CD14-positive monocyte (primary cell): ENCODE measurements around the gene GAN. TPM values are rescaled to one million over a fixed set of nuclear protein-coding genes. Genes with fewer than 3 reads are reported as not detected.
"Not testable (repeated sequence)": the region's sequence is repeated elsewhere in the genome, so short reads cannot be mapped to it uniquely, and the experiment has no call there.

Source experiments
- DNase-seq, 3 donors: peaks; one replicate each; pipeline ENCODE4 v3.0.0-alpha.2; 2011 to 2022
- H2AFZ ChIP-seq: 2 replicates; pipeline ENCODE4 v1.6.0; 2012; ENCODE audit warnings: mild to moderate bottlenecking, low read depth, low read length, inconsistent platforms; ENCODE audit not compliant: insufficient read depth, poor library complexity, severe bottlenecking
- H3K27ac ChIP-seq, 2 donors: 1 replicate in 1 of 2; 2 replicates in 1 of 2; pipeline ENCODE4 v1.5.1; 2012 to 2013; ENCODE audit warnings: low read length in 2 of 2, control low read depth in 1 of 2, inconsistent platforms in 1 of 2, low read depth in 1 of 2, mild to moderate bottlenecking in 1 of 2
- H3K27me3 ChIP-seq, 2 donors: one replicate each; pipeline versions ENCODE4 v1.6.0 to v1.6.1; 2011 to 2013; ENCODE audit warnings: low read length in 2 of 2; ENCODE audit not compliant: control insufficient read depth in 2 of 2, insufficient read depth in 2 of 2
- H3K36me3 ChIP-seq, 2 donors: replicated peaks in 1 of 2; 1 replicate in 1 of 2; 2 replicates in 1 of 2; pipeline versions ENCODE4 v1.5.1 to v1.6.1; 2012 to 2013; ENCODE audit warnings: low read length in 2 of 2, control low read depth in 1 of 2, inconsistent platforms in 1 of 2, mild to moderate bottlenecking in 1 of 2; ENCODE audit not compliant: insufficient read depth in 2 of 2, control insufficient read depth in 1 of 2
- H3K4me1 ChIP-seq, 2 donors: 1 replicate in 1 of 2; 2 replicates in 1 of 2; pipeline versions ENCODE4 v1.5.1 to v1.6.1; 2012 to 2013; ENCODE audit warnings: low read length in 2 of 2, control low read depth in 1 of 2, inconsistent platforms in 1 of 2, mild to moderate bottlenecking in 1 of 2, moderate library complexity in 1 of 2; ENCODE audit not compliant: insufficient read depth in 2 of 2, control insufficient read depth in 1 of 2
- H3K4me2 ChIP-seq: replicated peaks from 2 replicates; pipeline ENCODE3; 2012; ENCODE audit warnings: low read length, moderate library complexity, mild to moderate bottlenecking; ENCODE audit not compliant: poor library complexity, severe bottlenecking; ENCODE audit errors: extremely low read depth
- H3K4me3 ChIP-seq, 3 experiments: fragments of 200-600 bp in 1 of 3; sonication (generic) in 1 of 3; replicated peaks in 1 of 3; 1 replicate in 2 of 3; 2 replicates in 1 of 3; pipeline ENCODE4 v1.5.1; 2011 to 2013; ENCODE audit warnings: low read length in 3 of 3, mild to moderate bottlenecking in 3 of 3, control low read depth in 2 of 3, low read depth in 2 of 3, inconsistent platforms in 1 of 3, moderate library complexity in 1 of 3
- H3K79me2 ChIP-seq: 2 replicates; pipeline ENCODE4 v1.6.0; 2012; ENCODE audit warnings: mild to moderate bottlenecking, control low read depth, inconsistent platforms, low read length, moderate library complexity; ENCODE audit not compliant: insufficient read depth
- H3K9ac ChIP-seq: 2 replicates; pipeline ENCODE4 v1.6.0; 2017; ENCODE audit warnings: low read length, mild to moderate bottlenecking; ENCODE audit not compliant: insufficient read depth, poor library complexity, severe bottlenecking
- H3K9me3 ChIP-seq, 2 donors: replicated peaks in 1 of 2; 1 replicate in 1 of 2; 2 replicates in 1 of 2; pipeline versions ENCODE4 v1.5.1 to v1.6.1; 2012 to 2013; ENCODE audit warnings: low read length in 2 of 2, control low read depth in 1 of 2; ENCODE audit not compliant: control insufficient read depth in 1 of 2, insufficient read depth in 1 of 2
- H4K20me1 ChIP-seq: 2 replicates; pipeline ENCODE4 v1.6.0; 2012; ENCODE audit warnings: mild to moderate bottlenecking, low read length, control low read depth, moderate library complexity; ENCODE audit not compliant: insufficient read depth
- H3K27ac Mint-ChIP-seq, 7 donors: one replicate each; pipeline ENCODE4 v1.8.0; 2020; ENCODE audit warnings: mild to moderate bottlenecking in 7 of 7, mixed read lengths in 7 of 7, moderate library complexity in 6 of 7, inconsistent platforms in 2 of 7
- H3K27me3 Mint-ChIP-seq, 3 donors: one replicate each; pipeline ENCODE4 v1.8.0; 2021 to 2022; ENCODE audit warnings: low read depth in 3 of 3, mild to moderate bottlenecking in 3 of 3, mixed read lengths in 3 of 3, moderate library complexity in 3 of 3, inconsistent platforms in 1 of 3
- H3K36me3 Mint-ChIP-seq, 2 donors: one replicate each; pipeline ENCODE4 v1.8.0; 2020; ENCODE audit warnings: mixed read lengths in 2 of 2, inconsistent platforms in 1 of 2, mild to moderate bottlenecking in 1 of 2
- H3K4me1 Mint-ChIP-seq: one replicate; pipeline ENCODE4 v1.8.0; 2020; ENCODE audit warnings: mild to moderate bottlenecking, mixed read lengths
- H3K4me3 Mint-ChIP-seq, 2 donors: one replicate each; pipeline ENCODE4 v1.8.0; 2020; ENCODE audit warnings: mild to moderate bottlenecking in 2 of 2, mixed read lengths in 2 of 2, moderate library complexity in 1 of 2
- H3K9me3 Mint-ChIP-seq, 7 donors: one replicate each; pipeline ENCODE4 v1.8.0; 2020 to 2022; ENCODE audit warnings: mixed read lengths in 7 of 7, mild to moderate bottlenecking in 6 of 7, moderate library complexity in 6 of 7, inconsistent platforms in 2 of 7
- CTCF ChIP-seq: fragments of 200-600 bp; IDR thresholded peaks from one replicate; pipeline ENCODE4 v1.8.0; 2022; ENCODE audit warnings: antibody characterized with exemption, mild to moderate bottlenecking
- WGBS: methylation state at CpG from one replicate; pipeline ENCODE4 v1.1.5; 2013; ENCODE audit warnings: missing lambda C conversion rate; ENCODE audit not compliant: insufficient coverage; 5-methylcytosine and 5-hydroxymethylcytosine counted together
- intact Hi-C, 2 donors: fragments of 100-400 bp; cut with micrococcal nuclease; formaldehyde crosslinking; loops; one replicate each; pipeline versions ENCODE4 v1.15.0 to v1.15.1; 2023
- polyA plus RNA-seq, 3 donors: library from polyadenylated mRNA; depleted of rRNA in 1 of 3; unstranded in 2 of 3; stranded (reverse) in 1 of 3; fragments of 300-500 nt in 2 of 3; fragments of >200 nt in 1 of 3; fragmentation: Illumina TruSeq in 2 of 3; gene quantifications; 1 replicate in 2 of 3; 2 replicates in 1 of 3; pipeline ENCODE4 v1.2.3, GENCODE V29; 2012 to 2021

The GAN gene
- polyA plus RNA-seq, 3 donors, result 0.89 to 1.2 (median 1.0) TPM

- peak; percentile 90 for TF ChIP-seq CTCF
- Mint-ChIP-seq H3K4me1 (peaks cover 5% of the 10 kb centered on the region), H3K36me3 (no peaks in the 10 kb centered on the region), H3K27ac (peak overlapping the region in 1 of 7 donors; percentile 13), H3K4me3 (peak overlapping the region in 1 of 2 donors; percentile 12), H3K9me3 (peaks cover 0 to 11% (median 7%) of the 10 kb centered on the region in 7 donors), H3K27me3 (peaks cover 4 to 9% (median 5%) of the 10 kb centered on the region in 3 donors)
- intact Hi-C loops, result loop anchor here (10.0 kb wide), 1 partner anchor 311 kb away; no protein-coding TSS in a partner anchor
- Histone ChIP-seq H3K79me2 (no peaks in the 10 kb centered on the region), H3K4me3 (peak overlapping the region in 1 of 3 experiments; percentile 10), H3K4me1 (peaks cover 5 to 8% of the 10 kb centered on the region in 2 donors), H4K20me1 (peaks cover 4% of the 10 kb centered on the region), H3K27me3 (no peaks in the 10 kb centered on the region), H3K36me3 (no peaks in the 10 kb centered on the region), H3K4me2 (peak overlapping the region; percentile 64), H2AFZ (peak overlapping the region; percentile 38), H3K9ac (peak overlapping the region; percentile 2), H3K27ac (no peak overlapping the region), H3K9me3 (peaks cover 0 to 5% of the 10 kb centered on the region in 2 donors)
- DNase-seq, result peak; percentile 82 to 90 (median 87)
- WGBS, result 35% methylated on average over 33 of the region's 37 CpGs
Observed at GRCh38 chr16:81403601-81404391, 89.0 kb downstream of the GAN start.

- not testable (repeated sequence) for H3K79me2 ChIP-seq, H2AFZ ChIP-seq, H3K27me3 Mint-ChIP-seq, H3K27ac ChIP-seq, H3K4me1 Mint-ChIP-seq, DNase-seq, H3K27ac Mint-ChIP-seq, H3K4me1 ChIP-seq, H3K36me3 Mint-ChIP-seq, H3K4me3 Mint-ChIP-seq, H3K27me3 ChIP-seq, H3K9me3 Mint-ChIP-seq, H3K4me2 ChIP-seq, H3K9me3 ChIP-seq, H3K4me3 ChIP-seq, H3K36me3 ChIP-seq, H3K9ac ChIP-seq, H4K20me1 ChIP-seq
- 100% methylated on average over 1 of the region's 2 CpGs for WGBS
- intact Hi-C loops, result loop anchor here (10.0 kb wide), 1 partner anchor 310 kb away; no protein-coding TSS in a partner anchor
Observed at GRCh38 chr16:81405002-81405401, 90.2 kb downstream of the GAN start.
